OCI-M1 (cell line): ENCODE results near the gene SLC25A10.
"Not testable (repeated sequence)": the region's sequence is repeated elsewhere in the genome, so short reads cannot be mapped to it uniquely, and the experiment has no call there.

Source experiments
- DNase-seq: peaks from one replicate; lab custom pipeline; 2025; lab: John Stamatoyannopoulos, UW

The SLC25A10 gene

DNA sequence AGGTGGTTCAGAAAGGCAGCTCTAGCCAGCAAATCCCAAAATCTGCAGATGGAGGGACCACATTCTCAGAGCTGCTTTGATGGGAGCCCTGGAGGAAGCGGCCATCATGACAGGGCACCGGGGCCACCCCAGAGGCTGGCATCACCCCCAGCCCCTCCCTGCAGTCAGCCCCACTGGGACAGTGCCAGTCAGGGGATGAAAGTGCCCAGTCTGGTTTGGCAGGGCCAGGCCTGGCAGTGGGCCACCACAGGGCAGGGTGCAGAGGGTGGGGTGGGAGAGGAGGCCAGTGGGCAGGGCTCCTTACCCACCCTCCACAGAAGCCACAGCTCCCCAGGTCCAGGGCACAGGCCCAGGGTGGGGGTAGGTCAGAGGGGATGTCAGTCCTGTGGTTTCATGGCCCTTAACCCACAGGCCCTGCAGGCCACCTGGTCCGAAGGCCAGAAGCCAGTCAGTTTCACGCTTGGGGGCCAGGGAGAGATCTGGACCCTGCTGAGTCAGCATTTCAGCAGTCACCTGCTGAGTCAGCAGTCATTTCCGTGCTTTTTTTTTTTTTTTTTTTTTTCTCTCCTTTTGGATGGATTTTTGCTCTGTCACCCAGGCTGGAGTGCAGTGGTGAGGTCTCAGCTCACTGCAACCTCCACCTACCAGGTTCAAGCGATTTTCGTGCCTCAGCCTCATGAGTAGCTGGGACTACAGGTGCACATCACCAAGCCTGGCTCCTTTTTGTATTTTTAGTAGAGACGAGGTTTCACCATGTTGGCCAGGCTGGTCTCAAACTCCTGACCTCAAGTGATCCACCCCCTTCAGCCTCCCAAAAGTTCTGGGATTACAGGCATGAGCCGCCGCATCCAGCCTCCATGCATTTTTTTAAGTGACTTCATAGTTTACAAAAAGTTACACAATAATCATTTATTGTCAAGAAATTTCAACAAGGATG, 10.4 kb downstream of the SLC25A10 start:
- DNase-seq: peak; percentile 64

DNA sequence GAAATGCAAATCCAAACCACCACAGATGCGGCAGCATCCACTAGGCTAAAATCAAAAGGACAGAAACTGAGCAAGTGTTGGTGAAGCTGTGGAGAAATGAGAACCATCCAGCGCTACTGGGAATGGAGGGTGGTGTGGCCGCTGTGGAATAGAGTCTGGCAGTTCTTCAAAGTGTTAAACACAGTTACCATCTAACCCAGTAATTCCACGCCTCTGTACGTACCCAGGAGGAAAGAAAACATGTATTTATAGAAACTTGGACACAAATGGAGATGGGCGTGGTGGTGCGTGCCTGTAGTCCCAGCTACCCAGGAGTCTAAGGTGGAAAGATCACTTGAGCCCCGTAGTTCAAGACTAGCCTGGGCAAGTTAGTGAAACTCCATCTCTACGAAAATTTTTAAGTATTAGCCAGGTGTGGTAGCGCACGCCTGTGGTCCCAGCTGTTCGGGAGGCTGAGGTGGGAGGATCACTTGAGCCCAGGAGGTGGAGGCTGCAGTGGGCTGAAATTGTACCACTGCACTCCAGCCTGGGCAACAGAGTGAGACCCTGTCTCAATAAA, 11.6 kb downstream of the SLC25A10 start:
- DNase-seq: peak; percentile 11

DNA sequence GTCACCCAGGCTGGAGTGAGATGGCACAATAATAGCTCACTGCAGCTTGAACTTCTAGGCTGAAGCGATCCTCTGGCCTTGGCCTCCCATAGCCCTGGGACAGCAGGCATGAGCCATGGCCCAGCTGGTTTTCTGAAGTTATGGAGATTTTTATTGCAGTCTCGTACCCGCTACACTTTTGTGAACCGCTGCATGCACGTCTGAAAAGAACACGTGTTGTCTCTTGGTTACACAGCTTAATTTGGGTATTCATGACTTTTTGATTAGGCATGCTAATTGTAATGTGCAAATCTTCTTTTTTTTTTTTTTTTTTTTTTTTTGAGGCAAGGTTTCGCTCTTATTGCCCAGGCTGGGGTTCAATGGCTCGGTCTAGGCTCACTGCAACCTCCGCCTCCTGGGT, 13.4 kb downstream of the SLC25A10 start:
- no peak for DNase-seq

DNA sequence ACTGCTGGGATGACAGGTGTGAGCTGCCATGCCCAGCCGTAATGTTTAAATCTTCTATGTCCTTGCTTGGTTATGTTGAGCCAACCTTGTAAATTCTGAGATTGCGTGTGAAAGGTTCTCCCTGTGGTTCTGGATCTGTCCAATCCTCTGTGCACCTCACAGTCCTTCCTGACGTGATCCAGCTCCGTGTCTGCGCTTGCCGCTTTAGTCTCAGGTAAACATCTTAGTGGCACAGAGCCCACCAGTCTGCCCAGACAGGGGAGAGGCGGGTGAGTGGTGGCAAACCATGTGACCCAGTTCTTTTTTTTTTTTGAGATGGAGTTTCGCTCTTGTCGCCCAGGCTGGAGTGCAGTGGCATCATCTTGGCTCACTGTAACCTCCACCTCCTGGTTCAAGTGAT, 13.9 kb downstream of the SLC25A10 start:
- DNase-seq: no peak

DNA sequence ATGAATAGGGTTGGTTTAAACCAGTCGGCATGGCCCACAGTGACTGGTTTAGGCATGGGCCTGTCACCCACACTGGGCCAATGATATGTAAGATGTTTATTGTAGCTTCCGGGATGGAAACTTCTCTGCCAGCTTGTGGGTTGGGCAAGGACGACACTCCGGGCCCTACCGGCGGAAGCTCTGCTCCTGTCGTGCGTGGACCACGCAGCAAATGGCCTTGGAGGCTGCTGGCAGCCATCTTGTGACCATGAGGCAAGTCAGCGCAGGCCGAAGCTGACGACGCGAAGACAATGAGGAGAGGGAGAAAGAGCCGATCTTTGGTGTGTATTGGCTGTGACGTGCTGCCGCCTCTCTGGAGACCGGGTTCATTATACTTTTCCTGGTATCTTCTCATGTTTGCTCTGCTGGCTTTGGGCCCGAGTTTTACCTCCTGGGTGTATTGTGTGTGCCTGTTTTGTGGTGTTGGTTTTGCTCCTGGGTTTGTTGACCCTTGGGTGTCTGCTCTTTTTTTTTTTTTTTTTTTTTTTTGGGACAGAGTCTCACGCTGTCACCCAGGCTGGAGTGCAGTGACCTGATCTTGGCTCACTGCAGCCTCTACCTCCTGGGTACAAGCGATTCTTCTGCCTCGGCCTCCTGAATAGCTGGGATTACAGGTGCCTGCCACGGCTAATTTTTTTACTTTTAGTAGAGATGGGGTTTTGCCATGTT, 15.4 kb downstream of the SLC25A10 start:
- DNase-seq: no peak

DNA sequence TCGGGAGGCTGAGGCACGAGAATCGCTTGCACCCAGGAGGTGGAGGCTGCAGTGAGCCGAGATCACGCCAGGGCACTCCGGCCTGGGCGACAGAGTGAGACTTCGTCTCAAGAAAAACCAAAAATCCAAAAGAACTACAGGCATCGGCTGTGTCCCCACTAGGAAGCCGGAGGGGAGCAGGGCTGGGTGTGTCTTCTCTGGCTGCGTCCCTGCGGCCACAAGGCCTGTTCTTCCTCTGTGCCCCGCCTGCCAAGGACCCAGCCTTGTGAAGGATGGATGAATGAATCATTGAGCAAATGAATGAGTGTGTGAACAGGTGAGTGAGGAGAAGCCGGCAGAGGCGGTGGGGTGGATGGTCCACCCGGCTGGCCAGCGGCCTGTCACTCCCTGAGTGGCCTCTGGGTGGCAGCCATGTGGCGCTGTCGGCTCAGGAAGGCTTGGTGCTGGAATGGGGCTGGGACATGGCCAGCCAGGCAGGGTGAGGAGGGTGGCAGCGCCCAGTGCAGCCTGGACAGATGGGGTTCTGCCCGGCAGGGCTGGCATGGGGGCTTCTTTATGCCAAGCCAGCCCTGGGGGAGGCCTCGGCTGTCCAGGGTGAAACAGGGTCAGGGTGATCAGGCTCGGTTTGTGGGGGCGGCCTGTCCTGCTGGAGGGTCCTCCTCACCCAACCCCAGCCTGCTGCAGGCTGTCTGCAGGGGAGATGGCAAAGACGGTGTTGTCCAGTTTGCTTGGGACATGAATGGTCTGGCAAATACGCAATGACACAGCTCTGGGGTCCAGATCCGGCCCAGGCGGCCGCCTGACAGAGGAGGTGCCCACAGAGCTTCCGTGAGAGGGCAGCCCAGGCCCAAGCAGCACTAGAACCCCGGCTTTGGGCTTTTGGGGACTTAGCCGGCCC, 21.7 kb downstream of the SLC25A10 start:
- DNase-seq: peak; percentile 84

DNA sequence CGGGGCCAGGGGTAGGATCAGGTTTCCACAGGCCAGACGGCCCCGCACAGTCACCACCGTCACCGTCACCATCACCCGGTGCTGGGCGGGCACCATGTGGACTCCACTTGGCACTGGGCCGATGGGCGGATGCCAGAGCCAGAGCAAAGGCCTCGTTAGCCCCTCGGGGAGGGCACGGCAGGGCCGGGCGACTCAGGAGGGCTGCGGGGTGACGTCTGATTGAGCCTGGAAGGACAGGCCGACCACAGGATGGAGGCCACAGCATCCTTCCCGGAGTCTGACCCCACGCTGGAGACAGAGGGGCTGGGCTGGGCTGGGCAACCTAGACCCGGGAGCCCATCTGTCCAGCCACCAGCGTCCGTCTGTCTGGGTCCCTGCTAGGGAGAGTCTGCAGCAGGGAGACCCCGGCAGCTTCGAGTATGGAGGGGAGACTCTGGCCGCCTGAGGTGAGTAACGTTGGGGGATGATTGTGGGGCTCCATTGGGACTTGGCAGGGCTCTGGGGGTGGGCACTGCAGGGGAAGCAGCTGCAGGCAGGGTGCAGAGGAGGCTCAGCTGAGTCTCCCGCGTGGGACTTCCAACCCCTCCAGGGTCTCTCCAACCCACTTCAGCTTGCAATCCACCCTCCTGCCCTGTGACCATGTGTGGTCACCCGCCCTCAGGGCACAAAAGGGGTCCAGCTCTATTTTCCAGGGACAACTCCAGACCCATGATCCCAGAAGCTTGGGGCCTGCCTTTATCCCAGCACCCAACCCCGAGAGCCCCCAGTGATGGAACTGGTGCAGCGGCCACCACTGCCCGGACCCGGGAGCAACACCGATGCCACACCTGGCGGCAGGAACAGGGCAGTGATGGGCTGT, 22.6 kb downstream of the SLC25A10 start:
- no peak for DNase-seq

DNA sequence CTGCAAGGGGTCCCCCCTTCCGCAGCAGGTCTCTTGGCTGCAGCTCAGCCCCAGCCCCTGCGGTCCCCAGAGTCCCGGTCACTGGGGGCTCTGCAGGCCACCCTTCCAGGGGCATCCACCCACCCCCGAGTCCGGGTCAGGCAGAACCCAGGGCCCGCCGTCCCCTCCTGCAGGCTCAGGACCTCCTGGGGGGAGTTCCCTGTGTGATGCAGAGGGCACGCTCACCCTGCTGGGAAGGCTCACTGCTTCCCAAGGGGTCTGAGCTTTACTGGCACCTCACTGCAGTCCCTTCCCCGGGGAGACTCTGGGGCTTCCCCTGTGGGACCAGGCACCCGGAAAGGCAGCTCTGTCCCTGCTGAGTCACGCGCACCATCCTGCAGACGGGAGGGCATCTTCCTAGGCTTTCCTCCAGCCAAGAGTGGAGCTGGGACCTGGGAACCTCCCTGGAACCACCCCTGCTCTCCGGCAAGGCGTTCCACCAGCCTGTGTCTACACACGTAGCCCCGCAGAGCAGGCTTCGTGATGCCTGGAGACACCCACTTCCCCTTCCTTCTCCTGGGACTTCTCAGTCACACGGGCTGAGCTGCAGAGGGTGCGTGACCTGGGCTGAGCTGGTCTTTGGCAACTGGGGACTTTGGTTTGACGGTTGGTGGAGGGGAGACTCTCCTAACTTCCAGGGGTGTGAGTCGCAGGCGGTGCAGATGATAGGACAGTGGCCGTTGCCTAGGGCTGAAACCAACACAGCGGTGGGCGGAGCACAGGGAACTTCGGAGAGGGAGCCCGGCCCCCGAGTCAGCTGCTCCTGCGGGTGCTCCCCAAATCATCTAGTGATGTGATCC, 23.4 kb downstream of the SLC25A10 start:
- peak; percentile 89 for DNase-seq

DNA sequence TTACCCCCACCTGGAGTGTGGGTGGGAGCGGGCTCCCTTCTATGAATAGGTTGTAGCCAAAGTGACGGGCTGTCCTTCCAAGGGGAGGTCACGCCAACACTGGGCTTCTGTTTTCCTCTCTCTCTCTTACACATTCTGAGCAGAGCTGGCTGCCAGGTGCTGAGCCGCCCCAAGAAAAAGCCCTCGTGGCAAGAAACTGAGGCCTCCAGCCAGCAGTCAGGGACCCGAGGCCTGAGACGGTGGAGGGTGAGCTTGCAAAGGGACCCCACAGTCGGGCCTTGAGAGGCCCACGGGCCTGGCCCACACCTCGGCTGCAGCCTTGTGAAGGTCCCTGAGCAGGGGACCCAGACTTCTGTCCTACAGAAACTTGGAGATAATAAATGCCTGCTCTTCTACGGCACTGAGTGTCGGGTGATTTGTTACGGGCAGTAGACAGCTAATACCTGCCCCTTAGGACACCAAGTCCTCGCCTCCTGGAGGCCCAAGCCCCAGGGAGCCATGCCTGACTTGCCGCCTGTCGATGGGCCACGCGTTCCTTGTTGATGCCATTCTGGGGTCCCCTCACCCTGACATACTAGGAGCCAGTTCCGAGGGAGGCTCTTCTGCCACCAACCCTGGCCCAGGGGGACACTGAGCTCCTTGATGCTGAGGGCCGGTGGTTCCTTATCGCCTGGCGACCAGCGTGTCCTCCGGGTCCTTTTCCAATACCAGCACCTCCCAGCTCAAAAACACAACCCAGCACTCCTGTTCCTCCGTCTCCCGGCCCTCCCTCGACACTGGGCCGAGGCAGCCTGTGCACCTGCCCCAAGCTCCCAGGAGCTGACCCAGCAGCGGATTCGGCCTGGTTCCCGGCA, 26.1 kb downstream of the SLC25A10 start:
- DNase-seq: no peak

DNA sequence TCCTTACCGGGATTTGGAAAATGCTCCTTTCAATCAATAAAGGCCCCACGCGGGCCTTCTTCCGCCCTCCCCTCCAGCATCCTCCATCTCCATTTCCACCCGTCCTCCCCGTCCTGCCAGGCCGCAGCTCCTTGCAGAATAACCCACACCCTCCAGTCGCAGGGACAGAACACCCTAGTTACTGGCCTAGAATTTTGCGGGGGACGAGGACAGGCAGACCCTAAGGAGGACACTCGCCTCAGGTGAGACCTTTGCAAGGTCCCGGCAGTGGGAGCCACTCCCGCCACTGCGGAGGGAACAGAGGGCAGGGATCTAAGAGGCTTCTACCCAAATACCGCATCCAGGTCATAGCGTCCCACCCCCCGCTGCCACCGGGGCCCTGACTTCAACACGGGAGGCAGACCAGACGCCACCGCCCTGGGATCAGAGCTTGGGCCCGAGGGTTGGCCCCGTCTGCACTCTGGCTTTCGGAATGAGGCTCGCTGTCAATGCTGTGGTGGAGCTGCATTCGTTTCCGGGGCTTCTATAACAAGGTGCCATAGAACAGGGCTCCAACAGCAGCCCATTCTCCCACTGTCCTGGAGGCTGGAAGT, 26.8 kb downstream of the SLC25A10 start:
- DNase-seq: no peak

DNA sequence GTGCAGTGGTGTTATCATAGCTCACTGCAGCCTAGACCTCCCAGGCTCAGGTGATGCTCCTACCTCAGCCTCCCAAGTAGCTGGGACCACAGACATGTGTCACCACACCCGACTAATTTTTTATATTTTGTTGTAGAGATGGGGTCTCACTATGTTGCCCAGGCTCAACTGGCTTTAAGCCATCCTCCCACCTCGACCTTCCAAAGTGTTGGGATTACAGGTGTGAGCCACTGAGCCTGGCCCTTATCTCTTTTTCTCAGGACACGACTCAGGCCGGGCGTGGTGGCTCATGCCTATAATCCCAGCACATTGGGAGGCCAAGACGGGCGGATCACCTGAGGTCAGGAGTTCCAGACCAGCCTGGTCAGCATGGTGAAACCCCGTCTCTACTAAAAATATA, 27.5 kb downstream of the SLC25A10 start:
- DNase-seq: not testable (repeated sequence)

DNA sequence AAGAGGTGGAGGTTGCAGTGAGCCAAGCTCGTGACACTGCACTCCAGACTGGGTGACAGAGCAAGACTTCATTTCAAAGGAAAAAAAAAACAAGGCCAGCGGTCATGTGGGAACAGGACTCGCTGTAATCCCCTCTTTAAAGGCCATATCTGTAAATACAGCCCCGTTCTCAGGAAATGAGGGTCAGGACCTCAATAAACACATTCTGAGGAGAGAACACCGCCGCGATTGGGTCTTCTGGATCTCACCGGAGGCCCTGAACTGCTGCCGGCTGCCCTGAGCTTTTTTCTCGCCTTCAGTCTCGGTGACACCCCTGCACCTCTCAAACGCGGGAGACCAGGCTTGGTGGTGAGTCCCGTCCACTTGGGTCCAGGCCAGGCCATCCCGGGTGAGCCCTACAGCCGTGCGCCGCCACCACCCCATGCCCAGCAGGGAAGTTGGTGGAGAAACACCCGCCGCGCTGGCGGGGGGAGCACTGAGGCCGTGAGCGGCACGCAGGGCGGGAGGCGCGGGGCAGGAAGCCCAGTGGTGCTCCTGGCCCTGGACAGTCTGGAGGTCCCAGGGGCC, 28.4 kb downstream of the SLC25A10 start:
- no peak for DNase-seq

DNA sequence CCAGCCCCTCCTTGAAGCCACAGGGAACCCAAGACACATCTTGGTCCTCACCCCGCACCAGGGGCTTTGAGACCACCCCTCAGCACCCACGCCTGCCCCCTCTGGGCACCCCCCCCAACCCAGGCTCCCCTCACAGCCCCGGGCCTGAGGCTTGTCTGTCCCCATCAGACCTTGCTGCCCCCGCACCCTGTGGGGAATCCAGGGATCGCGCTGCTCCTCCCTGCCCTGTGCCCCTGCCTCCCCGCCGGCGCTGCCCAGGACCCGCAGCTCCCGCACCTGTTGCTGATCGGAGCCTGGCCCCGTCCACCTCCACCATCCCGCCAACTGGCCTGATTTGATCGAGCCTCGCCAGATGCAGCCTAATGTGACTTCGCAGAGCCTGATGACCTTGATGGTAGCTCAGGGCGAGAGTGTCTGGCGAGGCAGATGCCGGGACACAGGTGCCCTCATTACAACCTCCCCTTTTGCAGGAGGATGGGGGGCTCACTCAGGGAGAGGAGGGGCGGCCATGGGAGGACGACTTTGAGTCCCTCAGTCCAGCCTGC, 29.0 kb downstream of the SLC25A10 start:
- DNase-seq: no peak

DNA sequence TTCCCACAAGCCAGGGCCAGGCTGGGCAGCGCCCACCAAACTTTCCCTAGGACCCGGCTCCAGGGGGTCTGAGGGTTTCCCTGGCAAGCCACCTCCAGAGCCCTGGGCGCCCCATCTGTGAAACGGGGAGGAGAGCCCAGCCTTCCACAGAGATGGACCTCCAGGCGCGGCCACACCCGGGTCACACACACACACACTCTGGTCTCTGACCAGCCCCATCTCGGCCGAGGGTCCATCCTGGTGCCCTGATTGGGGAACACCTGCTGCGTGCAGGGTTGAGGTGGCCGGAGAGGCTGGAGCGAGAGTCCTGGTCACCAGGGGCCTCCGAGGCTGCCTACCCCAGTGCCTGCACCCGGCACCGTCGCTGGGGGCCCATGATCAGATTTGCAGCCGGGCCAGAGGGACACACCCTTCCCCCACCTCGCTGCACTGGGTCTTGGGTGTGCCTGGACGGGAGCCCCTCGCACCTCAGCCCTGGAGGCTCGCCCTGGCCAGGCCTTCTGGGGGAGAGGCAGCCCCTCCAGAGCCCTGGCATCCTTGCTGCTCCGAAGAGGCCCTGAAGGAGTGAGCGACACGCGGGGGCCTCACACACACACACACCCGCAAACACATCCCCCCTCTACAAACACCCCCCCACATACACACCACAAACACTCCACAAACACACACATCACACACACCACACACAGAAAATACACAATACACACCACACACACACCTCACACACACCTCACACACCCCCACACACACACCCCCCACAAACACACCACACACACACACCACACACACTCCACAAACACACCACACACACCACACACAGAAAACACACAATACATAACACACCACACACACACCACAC, 29.7 kb downstream of the SLC25A10 start:
- peak; percentile 9 for DNase-seq
